ENCODE data around the gene KIRREL3. TPM values are rescaled to one million over a fixed set of nuclear protein-coding genes. Genes with fewer than 3 reads are reported as not detected.

The KIRREL3 gene
- total RNA-seq, 4 donors from 2014 or later = 0.82 to 15.7 (median 1.4) TPM; not detected in 1

- no peak overlapping the region for H3K27ac ChIP-seq
- 50 to 73% methylated on average over 4 to 8 of the region's 8 CpGs for WGBS, 2 donors (ENCODE audit: low coverage in 1 of 2)
- intact Hi-C loops (cut with DNase I; ENCODE audit: low total_unique reads) = no loop called here
- H3K27me3 ChIP-seq = peaks cover 11% of the 10 kb centered on the region
- H3K4me3 ChIP-seq = no peak overlapping the region
- no peaks in the 10 kb centered on the region for H3K9me3 ChIP-seq
- in situ Hi-C loops (cut with MboI; ENCODE audit: low pct_ligation_motif_present in 1 of 4, low pct_unique_long_range_greater_than_20kb in 1 of 4, low sequenced_read_pairs in 3 of 4) = no loop called here
- DNase-seq = no peak
- no peaks in the 10 kb centered on the region for H3K36me3 ChIP-seq
- no peaks in the 10 kb centered on the region for H3K4me1 ChIP-seq
- no peak for TF ChIP-seq CTCF (IDR thresholded peaks at IDR 0.05)
- no peak for TF ChIP-seq POLR2AphosphoS5 (IDR thresholded peaks at IDR 0.05)
- no peak for TF ChIP-seq EP300 (IDR thresholded peaks at IDR 0.05; ENCODE audit: low read depth)
- TF ChIP-seq POLR2A (IDR thresholded peaks at IDR 0.05) = no peak
Measured at GRCh38 chr11:126611438-126611837, 389.1 kb downstream of the KIRREL3 start.

- H3K9me3 ChIP-seq = no peaks in the 10 kb centered on the region
- no peak overlapping the region for H3K4me3 ChIP-seq
- no peak overlapping the region for H3K27ac ChIP-seq
- H3K27me3 ChIP-seq = peaks cover 11% of the 10 kb centered on the region
- no peaks in the 10 kb centered on the region for H3K36me3 ChIP-seq
- intact Hi-C loops (cut with DNase I; ENCODE audit: low total_unique reads) (no loop called here), in situ Hi-C loops (cut with MboI; ENCODE audit: low pct_ligation_motif_present in 1 of 4, low pct_unique_long_range_greater_than_20kb in 1 of 4, low sequenced_read_pairs in 3 of 4) (no loop called here)
- no peak for DNase-seq
- no peaks in the 10 kb centered on the region for H3K4me1 ChIP-seq
- 40 to 72% methylated on average over 1 of the region's 1 CpG for WGBS, 2 donors (ENCODE audit: low coverage in 1 of 2)
- TF ChIP-seq POLR2AphosphoS5 (IDR thresholded peaks at IDR 0.05) (no peak), POLR2A (IDR thresholded peaks at IDR 0.05) (no peak), CTCF (IDR thresholded peaks at IDR 0.05) (no peak), EP300 (IDR thresholded peaks at IDR 0.05; ENCODE audit: low read depth) (no peak)
Measured at GRCh38 chr11:126608658-126609057, 391.9 kb downstream of the KIRREL3 start.

- no peaks in the 10 kb centered on the region for H3K4me1 ChIP-seq
- H3K27me3 ChIP-seq = peaks cover 18% of the 10 kb centered on the region
- H3K4me3 ChIP-seq = no peak overlapping the region
- TF ChIP-seq POLR2AphosphoS5 (IDR thresholded peaks at IDR 0.05) (no peak), CTCF (IDR thresholded peaks at IDR 0.05) (no peak), POLR2A (IDR thresholded peaks at IDR 0.05) (no peak), EP300 (IDR thresholded peaks at IDR 0.05; ENCODE audit: low read depth) (no peak)
- DNase-seq = no peak
- no peaks in the 10 kb centered on the region for H3K36me3 ChIP-seq
- in situ Hi-C loops (cut with MboI; ENCODE audit: low pct_ligation_motif_present in 1 of 4, low pct_unique_long_range_greater_than_20kb in 1 of 4, low sequenced_read_pairs in 3 of 4) (no loop called here), intact Hi-C loops (cut with DNase I; ENCODE audit: low total_unique reads) (no loop called here)
- 65% methylated on average over 18 of the region's 19 CpGs; no CpG with 5 or more reads in 1 of the 2 donors for WGBS, 2 donors (ENCODE audit: low coverage in 1 of 2)
- H3K9me3 ChIP-seq = no peaks in the 10 kb centered on the region
- no peak overlapping the region for H3K27ac ChIP-seq
Measured at GRCh38 chr11:126607776-126608541, 392.6 kb downstream of the KIRREL3 start.

GRCh38 chr11:126607374-126607773 is 393.2 kb downstream of the KIRREL3 start:
- 0 to 11% methylated on average over 2 to 8 of the region's 8 CpGs for WGBS, 2 donors (ENCODE audit: low coverage in 1 of 2)
- H3K4me1 ChIP-seq = no peaks in the 10 kb centered on the region
- no peak overlapping the region for H3K4me3 ChIP-seq
- intact Hi-C loops (cut with DNase I; ENCODE audit: low total_unique reads) (no loop called here), in situ Hi-C loops (cut with MboI; ENCODE audit: low pct_ligation_motif_present in 1 of 4, low pct_unique_long_range_greater_than_20kb in 1 of 4, low sequenced_read_pairs in 3 of 4) (no loop called here)
- H3K27me3 ChIP-seq = peaks cover 22% of the 10 kb centered on the region
- no peak for TF ChIP-seq POLR2AphosphoS5 (IDR thresholded peaks at IDR 0.05)
- peak; percentile 42 to 49 (median 43) for TF ChIP-seq CTCF (IDR thresholded peaks at IDR 0.05)
- no peak for TF ChIP-seq EP300 (IDR thresholded peaks at IDR 0.05; ENCODE audit: low read depth)
- no peak for TF ChIP-seq POLR2A (IDR thresholded peaks at IDR 0.05)
- no peak overlapping the region for H3K27ac ChIP-seq
- no peaks in the 10 kb centered on the region for H3K36me3 ChIP-seq
- H3K9me3 ChIP-seq = no peaks in the 10 kb centered on the region
- DNase-seq = peak; percentile 25
